NB4 (cell line): ENCODE results near the gene SLAIN2.

Experiments
- CTCF ChIP-seq: IDR thresholded peaks from one replicate; pipeline ENCODE4 v1.5.1; 2012; ENCODE audit warnings: low read depth, low read length
- POLR2A ChIP-seq: IDR thresholded peaks from 2 replicates; pipeline ENCODE4 v1.6.1; 2011; ENCODE audit warnings: mild to moderate bottlenecking; ENCODE audit not compliant: insufficient read length; ENCODE audit errors: extremely low read depth

GRCh38 chr4:48345542-48345941, 4.2 kb downstream of the SLAIN2 start:
- no peak for TF ChIP-seq CTCF
- no peak for TF ChIP-seq POLR2A
